HG03521 (cell line): ENCODE data around the gene CFAP54.
"Not testable (repeated sequence)": the region's sequence is repeated elsewhere in the genome, so short reads cannot be mapped to it uniquely, and the experiment has no call there.

Source experiments
- ATAC-seq: cut with Tn5 transposase; IDR thresholded peaks from one replicate; pipeline ENCODE4 v1.9.1; 2021; ENCODE audit warnings: mild to moderate bottlenecking, moderate library complexity; ENCODE audit not compliant: unreplicated experiment

The CFAP54 gene

DNA sequence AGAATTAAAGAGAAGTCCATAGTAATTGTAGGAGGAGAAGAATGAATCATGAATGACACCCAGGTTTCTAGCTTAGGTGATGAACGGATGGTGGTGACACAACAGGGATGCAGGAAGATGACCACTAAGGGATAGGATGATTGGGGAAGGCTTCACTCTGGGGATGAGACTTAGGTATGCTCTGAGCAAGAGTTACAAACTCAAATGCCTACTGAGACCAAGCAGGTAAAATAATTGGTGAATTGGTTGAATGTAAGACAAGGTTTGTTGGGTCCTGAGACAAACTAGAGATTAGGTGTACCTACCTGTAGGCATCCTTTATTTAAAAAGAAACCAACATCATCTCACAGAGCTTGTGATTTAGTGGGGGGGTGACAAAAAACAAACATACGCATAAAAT lies 116.3 kb downstream of the CFAP54 start:
- ATAC-seq = no peak

DNA sequence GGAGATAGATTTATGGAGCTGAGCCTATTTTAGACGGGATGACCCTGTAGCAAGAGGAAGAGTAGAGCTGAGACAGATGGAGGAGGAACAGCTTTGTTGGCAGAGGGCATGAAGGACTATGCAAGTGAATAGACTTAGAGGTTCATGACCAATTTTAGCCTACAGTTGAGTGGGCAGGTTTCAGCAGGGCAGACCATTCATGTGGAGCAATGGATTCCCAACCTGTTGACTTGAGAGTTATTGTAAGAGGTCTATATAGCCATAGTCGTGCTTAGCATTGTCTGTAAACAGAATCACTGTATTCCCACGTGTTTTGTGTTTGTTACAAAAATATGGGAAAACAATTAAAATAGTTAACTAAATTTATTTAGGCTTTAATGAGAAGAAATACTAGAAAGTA lies 116.8 kb downstream of the CFAP54 start:
- no peak for ATAC-seq

DNA sequence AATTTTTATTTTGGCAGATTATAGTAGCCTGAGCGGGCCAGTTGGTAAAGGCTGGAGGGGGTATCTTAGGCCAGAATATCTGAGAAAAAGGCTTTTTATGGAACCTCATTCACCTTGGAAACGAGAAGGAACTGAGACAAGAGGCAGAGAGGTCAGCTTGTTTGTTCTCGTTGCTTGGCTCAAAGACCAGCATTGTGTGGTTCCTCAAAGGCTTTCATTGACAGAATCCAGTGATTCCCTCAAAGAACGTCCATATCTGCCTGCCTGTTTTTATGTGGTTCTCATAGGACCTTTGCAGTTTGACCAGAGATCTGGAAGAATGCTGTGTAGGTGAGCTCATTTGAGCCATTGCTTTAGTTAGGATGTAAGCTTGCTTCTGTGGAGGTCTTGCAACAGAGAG lies 117.3 kb downstream of the CFAP54 start:
- ATAC-seq = no peak

DNA sequence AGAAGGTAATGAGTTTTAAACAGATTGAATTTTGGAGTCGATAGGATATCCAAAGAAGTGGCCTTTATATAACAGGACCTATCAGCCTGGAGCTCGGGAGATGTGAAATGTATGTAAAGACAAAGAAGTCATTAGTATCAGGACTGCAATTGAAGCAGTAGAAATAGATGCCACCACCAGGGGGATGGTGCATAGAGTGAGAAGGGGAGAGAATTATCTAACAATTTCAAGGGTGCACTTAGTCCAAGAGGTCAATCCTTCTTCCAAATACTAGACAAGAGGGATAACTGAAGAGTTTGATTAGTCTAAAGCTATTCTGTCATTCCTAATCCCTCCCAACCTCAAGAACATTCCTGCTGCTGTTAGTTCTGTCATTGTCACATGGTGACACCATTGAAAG lies 127.8 kb downstream of the CFAP54 start:
- ATAC-seq = no peak

DNA sequence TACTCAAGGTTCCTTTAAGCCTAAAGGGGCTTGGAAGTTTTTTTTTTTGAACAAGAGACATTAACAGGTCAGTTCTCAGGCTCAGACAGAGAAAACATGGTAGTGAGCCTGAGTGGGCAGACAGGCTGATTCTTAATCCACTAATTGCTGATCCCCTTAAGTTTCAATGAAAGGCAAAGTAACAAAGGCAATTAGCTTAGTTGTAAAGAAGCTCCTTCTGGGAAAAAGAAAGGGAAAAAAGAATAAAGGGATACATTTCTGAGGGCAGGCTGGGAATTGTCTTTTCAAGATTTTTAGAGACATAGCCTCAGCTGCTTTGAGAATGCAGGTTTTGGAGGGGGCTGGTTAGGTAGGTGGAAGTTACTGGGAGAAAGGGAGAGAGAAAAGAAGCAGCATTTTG lies 133.8 kb downstream of the CFAP54 start:
- no peak for ATAC-seq

DNA sequence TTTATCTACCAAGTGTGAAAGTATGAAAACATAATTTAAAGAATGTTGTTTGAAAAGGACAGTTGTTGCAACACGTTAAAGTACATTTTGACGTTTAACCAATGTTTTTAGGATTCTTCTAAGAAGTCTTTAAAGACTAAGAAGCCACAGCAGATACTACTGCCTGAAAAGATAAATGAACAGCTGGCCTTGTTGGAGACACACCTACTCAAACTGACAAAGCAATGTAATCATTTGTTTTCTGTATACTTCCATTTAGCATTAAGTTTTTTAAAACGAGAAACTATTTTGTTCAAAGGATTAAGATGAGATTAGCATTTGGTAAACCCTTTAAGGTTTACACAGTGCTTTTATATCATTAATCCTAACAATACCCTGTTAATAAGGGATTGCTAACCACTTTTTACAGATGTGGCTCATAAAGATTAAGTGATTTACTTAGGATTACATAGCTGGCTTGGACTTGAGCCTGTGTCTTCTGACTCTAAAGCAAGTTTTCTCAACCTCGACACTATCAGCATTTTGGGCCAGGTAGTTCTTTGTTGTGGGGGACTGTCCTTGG lies 134.4 kb downstream of the CFAP54 start:
- ATAC-seq = no peak

DNA sequence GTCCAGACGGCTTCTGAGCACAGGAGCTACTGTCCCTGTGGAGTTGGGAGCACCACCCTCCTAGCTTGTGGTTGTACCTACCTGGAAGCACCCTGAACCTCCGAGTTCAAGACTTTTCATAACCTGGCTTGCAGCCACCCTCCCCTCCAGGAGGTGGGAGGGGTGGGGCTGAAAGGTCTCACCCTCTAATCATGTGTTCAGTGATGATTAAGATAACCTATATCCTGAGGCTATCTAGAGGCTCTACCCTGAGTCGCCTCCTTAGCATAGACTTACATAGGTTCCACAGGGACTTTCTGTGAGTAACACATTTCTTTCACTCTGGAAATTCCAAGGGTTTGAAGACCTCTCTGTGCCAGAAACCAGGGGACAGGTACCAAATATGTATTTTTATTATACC lies 146.5 kb downstream of the CFAP54 start:
- ATAC-seq = no peak

DNA sequence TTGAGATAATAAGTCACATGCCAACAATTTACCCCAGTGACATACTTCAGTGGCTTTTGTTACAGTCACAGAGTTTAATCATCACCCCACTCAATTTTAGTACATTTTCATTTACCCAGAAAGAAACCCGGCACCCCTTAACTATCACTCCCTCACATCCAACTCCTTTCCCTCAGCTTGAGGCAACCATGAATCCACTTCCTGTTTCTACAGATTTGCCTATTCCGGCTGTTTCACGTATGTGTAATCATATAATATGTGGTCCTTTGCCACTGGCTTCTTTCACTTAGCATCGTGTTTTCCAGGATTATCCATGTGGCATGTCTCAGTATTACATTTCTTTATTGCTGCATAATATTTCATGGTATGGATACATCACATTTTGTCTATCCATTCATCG lies 147.5 kb downstream of the CFAP54 start:
- no peak for ATAC-seq

DNA sequence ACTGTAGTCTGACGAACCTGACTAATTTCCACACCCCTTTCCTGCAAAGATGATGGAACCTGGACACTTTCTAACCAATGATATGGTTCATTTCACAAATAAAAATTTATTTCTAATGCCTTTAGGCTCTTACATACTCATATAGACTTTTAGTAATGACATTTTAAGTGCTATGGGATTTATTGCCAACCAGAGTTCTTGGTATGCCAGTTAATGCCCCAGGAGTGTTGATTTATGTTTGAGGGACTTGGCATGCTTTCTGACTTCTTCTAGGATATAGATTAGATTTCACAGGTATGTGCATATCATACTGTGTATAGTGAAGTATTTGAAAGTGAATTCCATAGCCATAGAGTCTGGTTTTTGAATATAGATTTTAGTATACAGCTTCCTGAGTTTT lies 159.5 kb downstream of the CFAP54 start:
- ATAC-seq = no peak

DNA sequence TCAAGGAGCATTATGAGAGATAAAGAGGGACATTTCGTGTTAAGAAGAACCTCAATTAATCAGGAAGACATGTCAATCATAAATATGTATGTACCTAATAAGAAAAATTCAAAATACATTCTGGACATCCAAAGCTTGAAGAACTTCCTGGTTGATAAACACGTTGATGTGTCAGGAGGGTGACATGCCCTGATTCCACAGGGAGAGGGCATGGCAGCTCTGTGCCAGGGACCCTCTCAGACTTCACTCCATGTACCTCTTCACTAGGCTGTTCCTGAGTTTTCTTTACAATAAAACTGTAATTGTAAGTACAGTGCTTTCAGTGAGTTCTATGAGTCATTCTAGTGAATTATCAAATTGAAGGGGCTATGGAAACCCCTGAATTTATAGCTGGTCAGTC lies 163.5 kb downstream of the CFAP54 start:
- no peak for ATAC-seq

DNA sequence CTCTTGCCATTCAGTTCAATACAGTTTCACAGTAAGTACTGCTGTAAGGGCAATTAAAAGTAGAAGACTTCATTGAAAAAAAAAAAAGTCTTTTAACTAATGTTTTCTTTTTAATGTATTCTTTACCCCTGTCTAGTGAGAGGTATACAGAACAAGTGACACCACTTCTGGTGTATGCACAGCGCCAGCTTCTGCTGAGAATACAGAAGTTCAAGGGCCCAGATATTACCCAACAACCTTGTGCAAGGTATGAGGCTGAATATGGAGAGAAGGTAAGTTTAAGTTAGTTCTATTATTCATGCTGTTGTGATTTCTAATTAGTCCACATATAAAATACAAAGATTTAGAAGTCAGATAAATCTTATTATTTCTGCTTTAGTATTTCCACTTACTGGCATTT lies 168.7 kb downstream of the CFAP54 start:
- no peak for ATAC-seq

DNA sequence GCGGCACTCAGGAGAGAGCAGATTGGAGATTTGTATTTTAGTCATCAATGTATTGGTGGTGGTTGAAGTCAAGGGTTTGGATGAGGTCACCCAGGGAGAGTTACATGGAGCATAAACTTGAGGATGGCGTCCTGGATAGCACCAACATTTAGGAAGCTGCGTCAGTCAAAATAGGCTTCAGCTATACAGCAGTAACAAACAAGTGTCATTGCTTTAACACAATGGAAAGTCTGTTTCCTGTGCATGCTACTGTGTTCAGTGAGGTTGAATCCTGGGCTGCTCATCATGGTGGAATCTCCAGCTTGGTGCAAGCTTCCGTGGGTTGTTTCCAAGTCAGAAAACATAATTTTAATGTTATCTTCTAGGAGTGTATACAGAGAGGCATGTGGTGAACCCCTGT lies 180.4 kb downstream of the CFAP54 start:
- no peak for ATAC-seq

DNA sequence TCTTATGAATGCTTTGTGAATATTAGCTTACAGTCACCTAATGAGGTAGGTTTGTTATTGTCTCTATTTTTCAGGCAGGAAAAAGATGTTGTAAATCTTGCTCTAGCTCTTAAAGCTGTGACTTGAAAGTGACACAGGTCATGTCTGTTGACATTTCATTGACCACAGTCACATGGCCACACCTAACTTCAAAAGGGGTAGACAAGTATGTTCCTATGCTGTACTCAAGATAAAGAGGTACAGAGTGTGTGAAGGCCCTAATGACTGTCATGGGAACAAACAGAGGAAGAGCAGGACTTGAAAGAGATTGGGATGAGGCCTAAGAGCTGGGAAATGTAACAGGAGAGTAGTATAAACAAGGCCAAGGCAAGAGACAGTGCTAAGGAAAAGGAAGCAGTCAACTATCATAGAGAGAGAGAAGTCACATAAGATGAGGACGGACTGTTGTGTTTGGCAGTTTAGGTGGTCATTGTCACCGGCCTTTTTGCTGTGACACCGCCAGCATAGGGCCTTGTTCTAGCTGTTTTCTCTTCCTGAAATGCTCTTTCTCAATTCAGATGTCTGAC lies 181.0 kb downstream of the CFAP54 start:
- no peak for ATAC-seq

DNA sequence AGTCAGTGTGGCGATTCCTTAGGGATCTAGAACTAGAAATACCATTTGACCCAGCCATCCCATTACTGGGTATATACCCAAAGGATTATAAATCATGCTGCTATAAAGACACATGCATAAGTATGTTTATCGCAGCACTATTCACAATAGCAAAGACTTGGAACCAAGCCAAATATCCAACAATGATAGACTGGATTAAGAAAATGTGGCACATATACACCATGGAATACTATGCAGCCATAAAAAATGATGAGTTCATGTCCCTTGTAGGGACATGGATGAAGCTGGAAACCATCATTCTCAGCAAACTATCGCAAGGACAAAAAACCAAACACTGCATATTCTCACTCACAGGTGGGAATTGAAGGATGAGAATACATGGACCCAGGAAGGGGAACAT lies 186.1 kb downstream of the CFAP54 start:
- not testable (repeated sequence) for ATAC-seq

DNA sequence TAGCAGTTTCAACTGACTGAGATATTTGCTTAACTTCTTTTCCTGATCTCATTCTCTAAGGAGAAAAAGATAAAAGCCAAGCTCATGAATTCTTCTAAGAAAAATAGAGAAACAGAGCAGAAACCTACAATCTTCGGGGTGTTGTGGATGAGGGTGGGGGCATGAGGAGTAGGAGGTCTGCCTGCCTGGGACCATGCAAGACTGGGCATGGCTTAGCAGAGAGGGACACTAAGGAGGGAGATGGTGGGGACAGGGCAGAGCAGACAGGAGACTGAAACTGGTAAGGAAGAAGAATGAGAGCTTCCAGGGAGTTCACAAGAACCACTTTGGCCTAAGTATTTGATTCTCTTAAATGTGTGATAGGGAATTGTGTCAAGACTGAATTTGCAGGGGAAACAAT lies 188.0 kb downstream of the CFAP54 start:
- ATAC-seq = no peak

DNA sequence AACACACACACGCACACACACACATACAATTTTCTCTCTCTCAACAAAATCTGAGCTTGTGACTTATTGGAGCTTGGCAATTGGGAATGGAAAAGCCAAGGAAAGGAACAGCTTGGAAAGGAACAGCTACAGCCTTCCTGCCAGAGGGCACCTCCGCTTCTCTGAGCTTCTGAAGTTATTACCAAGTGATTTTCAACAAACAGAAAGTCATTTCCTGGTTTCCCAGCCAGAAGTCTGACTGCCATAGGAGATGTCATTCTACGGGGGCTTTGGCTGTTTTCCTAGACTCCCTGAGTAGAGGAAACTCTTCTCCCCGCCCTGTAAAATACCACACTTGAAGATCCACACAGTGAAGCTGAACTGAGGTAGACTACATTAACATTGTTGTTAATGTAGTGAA lies 198.3 kb downstream of the CFAP54 start:
- no peak for ATAC-seq

DNA sequence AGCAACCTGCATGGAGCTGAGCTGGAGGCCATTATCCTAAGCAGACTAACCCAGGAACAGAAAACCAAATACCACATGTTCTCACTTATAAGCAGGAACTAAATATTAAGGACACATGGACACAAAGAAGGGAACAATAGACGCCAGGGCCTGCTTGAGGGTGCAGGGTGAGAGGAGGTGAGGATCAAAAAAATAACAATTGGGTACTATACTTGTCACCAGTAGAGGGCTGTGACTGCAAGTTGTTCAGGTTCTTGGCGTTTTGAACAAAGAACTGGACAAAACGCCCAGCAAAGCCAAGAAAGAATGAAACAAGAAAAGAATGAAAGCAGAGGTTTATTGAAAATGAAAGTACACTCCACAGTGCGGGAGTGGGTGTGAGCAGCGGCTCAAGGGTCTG lies 209.1 kb downstream of the CFAP54 start:
- no peak for ATAC-seq

DNA sequence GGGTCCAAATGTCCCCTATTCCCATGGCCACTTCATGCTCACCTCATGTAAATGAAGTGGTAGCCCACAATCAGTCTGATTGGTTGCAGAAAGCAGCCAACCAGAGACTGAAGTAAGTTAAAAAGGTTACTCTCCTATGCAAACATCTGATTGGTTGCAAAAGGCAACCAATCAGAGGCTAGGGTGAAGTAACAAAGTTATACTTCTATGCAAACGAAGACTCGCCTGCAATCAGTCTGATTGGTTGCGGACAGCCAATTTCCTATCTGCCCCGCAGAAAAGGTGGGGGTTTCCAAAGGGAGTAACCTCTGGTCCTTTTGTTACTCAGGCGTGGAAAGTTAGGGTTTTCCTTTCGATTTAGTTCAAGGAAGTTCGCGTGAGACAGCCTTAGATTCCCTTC lies 209.6 kb downstream of the CFAP54 start:
- no peak for ATAC-seq

DNA sequence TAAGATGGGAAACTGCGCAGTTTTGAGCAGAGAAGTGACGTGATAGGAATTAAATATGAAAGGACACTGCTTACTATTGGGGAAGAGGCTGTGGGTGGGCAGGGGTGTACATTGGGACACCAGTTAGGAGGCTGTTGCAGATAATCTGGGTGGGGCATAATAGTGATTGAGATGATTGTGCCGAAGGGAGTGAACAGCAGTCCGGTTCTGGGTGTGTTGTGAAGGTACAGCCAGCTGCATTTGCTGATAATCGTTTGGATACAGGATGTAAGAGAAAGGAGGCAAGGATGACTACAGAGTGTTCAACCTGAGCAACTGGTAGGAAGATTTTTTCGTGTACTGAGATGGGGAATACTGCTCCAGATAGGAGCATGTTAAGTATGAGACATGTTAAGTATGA lies 212.5 kb downstream of the CFAP54 start:
- no peak for ATAC-seq

DNA sequence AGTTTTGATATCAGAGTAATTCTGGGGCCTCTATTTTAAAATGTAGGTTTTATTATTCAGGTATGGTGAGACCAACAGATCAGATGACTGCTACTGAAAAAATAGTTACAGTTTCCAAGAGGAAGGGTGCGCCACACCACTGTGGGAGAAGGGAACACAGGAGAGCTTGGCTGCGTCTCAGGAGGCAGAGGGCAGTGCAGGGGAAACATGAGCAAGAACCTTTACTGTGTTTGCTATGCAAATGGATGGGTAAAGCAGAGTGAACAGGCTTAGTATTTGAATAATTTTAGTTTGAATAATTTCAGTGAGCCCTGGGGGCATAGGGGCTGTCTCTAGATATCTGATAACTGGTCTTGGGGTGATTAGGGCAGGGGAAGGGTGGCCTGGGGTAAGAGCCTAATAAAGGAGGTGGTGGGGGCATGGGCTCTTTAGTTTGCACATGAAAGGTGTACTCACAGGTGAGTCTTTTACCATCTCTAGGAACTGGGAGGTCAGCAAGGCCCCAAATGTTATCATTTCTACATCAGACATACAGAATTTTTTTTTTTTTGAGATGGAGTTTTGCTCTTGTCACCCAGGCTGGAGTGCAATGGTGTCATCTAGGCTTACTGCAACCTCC lies 220.9 kb downstream of the CFAP54 start:
- ATAC-seq = no peak

DNA sequence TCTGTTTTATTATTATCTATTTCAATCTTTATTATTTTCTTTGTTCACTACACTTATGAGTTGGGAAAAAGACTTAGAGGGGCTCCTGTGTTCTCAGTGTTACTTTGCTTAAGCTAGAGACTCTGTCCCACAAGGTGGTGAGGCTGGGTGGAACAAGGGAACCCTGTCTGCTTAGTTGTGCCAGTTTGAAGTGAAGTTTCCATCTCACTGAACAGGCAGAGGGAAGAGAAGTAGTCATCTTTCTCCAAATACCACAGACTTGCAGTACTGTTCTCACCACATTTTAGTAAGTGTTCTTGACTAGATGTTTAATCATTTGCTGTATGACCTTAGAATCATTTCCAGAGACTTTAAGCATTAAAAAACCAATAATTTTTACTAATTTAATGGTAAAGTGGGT lies 222.0 kb downstream of the CFAP54 start:
- ATAC-seq = no peak

DNA sequence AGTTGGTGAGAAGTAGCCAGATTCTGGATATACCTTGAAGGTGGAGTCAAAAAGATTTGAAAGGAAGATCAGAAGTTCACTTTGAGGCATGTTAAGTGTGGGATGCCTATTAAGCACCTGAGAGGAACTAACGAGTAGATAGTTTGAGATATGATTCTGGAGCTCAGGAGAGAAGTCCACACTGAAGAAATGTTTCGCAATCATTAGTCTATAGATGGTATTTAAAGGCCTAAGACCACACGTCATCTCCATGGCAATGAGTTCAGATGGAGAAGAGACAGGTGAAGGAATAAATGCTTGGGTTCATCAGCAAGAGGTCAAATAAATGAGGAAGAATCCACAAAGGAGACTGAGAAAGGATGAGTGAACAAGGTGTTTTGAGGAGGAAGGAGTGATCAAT lies 224.8 kb downstream of the CFAP54 start:
- no peak for ATAC-seq
